Measurements from ENCODE around the gene DCAF6.
"Not testable (repeated sequence)": the region's sequence is repeated elsewhere in the genome, so short reads cannot be mapped to it uniquely, and the experiment has no call there.

The DCAF6 gene

DNA sequence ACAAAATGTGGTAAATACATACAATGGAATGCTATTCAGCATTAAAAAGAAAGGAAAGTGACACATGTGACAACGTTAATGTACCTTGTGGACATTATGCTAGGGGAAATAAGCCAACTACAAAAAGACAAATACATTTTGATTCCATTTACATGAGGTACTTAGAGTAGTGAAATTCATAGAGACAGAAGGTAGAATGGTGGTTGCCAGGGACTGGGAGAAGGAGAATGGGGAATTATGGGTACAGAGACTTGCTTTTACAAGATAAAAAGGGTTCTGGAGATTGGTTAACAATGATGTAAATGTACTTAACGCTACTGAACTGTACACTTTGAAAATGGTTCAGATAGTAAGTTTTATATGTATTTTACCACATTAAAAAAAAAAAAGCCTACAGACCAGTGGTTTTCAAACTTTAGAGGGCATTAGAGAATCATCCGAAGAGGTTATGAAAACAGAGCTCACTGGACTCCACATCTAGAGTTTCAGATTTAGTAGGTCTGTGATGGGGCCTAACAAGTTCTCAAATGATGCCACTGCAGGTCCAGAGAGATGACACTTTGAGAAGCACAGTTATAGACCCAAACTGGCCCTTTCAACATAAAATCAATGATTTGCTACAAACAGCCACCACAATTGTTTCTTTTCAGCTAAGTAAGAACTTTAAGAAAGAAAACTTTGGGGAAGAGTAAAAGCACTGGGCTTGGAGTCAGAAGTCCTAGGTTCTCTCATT lies 13.0 kb upstream of the DCAF6 start:
- no peak for DNase-seq (ENCODE audit: low read depth)
- TF ChIP-seq, protein P1, sequence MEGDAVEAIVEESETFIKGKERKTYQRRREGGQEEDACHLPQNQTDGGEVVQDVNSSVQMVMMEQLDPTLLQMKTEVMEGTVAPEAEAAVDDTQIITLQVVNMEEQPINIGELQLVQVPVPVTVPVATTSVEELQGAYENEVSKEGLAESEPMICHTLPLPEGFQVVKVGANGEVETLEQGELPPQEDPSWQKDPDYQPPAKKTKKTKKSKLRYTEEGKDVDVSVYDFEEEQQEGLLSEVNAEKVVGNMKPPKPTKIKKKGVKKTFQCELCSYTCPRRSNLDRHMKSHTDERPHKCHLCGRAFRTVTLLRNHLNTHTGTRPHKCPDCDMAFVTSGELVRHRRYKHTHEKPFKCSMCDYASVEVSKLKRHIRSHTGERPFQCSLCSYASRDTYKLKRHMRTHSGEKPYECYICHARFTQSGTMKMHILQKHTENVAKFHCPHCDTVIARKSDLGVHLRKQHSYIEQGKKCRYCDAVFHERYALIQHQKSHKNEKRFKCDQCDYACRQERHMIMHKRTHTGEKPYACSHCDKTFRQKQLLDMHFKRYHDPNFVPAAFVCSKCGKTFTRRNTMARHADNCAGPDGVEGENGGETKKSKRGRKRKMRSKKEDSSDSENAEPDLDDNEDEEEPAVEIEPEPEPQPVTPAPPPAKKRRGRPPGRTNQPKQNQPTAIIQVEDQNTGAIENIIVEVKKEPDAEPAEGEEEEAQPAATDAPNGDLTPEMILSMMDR (IDR thresholded peaks at IDR 0.05; ENCODE audit: low read depth, low read length, missing control alignments), result no peak

DNA sequence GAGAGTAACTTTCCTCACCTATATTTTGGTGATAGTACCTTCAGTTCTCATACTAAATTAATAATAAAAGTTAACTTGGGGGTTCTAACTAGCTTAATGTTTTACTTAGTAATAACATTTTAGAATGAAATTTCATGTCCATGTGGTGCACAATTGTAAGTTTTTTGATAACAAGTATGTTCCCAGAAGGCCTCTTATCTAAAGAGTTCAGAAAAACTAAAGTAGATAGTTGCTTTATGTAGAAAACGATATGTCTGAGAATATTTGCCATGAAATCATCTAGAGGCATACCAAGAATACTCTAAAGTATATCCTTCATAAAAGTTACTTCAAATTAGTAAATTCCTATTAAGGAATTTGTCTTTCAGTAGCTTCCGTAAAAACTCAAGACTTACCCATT lies 12.4 kb upstream of the DCAF6 start:
- TF ChIP-seq, protein P1 (IDR thresholded peaks at IDR 0.05; ENCODE audit: low read depth, low read length, missing control alignments), result no peak

More for the DNA sequence above, 13.0 kb upstream of the DCAF6 start:
- no peak overlapping the region for H3K4me3 ChIP-seq (ENCODE audit: low read depth, low read length)

DNA sequence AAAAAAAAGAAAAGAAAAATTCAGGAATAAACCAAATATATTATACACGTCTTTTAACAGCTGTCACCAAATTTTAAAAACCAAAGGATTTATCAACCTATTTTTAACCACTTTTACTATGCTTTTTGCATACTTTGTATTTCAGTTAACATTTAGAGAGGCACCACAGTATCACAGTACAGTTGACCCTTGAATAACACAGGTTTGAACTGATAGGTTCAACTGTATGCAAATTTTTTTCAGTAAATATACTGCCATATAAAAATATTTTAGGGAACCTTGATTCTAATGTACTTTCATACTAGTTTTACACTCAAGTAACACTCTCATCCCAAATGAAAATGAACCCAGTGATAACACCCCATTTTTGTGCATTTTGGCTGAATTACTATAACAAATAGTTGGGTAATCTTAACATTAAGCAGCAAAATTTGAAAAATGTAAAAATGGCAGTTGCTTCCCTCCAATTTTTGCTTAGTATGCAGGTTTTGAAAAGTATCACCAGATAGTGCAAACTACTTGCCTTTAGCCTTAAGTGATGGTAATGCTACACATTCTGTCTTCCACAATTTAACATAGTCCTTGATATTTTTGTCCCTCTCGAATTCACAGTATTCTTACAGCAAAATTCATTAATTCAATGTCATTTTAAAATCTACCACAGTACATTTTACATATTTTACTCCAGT lies 11.8 kb upstream of the DCAF6 start:
- TF ChIP-seq, protein P1 (IDR thresholded peaks at IDR 0.05; ENCODE audit: low read depth, low read length, missing control alignments), result no peak
- DNase-seq (ENCODE audit: low read depth), result no peak

More for the DNA sequence above, 12.4 kb upstream of the DCAF6 start:
- H3K4me3 ChIP-seq (ENCODE audit: low read depth, low read length), result no peak overlapping the region
- DNase-seq (ENCODE audit: low read depth), result no peak

DNA sequence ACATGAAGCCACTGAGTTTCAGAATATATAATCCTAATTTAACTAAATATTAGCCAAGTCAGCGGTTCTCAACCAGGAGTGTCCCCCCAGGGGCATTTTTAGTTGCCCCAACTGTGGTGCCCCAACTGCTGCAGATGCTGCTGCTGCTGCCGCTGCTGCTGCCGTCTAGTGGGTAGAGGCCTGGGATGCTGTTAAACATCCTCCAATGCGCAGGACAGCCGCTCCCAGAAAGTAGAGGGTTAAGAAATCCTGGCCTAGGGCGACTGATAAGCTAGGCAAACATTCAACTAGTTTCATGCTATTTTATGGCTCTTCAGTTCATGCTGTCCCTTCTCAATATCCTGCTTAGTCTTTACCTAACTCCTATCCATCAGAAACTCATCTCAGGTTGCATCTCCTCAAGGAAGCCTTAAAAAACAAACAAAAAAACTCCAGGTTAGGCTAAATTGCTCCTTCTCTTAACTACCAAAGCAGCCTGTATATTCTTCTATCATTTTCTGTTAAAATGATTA lies 9.9 kb upstream of the DCAF6 start:
- no peak for DNase-seq (ENCODE audit: low read depth)
- H3K4me3 ChIP-seq (ENCODE audit: low read depth, low read length), result no peak overlapping the region
- TF ChIP-seq, protein P1 (IDR thresholded peaks at IDR 0.05; ENCODE audit: low read depth, low read length, missing control alignments), result no peak

More for the DNA sequence above, 11.8 kb upstream of the DCAF6 start:
- H3K4me3 ChIP-seq (ENCODE audit: low read depth, low read length), result no peak overlapping the region

DNA sequence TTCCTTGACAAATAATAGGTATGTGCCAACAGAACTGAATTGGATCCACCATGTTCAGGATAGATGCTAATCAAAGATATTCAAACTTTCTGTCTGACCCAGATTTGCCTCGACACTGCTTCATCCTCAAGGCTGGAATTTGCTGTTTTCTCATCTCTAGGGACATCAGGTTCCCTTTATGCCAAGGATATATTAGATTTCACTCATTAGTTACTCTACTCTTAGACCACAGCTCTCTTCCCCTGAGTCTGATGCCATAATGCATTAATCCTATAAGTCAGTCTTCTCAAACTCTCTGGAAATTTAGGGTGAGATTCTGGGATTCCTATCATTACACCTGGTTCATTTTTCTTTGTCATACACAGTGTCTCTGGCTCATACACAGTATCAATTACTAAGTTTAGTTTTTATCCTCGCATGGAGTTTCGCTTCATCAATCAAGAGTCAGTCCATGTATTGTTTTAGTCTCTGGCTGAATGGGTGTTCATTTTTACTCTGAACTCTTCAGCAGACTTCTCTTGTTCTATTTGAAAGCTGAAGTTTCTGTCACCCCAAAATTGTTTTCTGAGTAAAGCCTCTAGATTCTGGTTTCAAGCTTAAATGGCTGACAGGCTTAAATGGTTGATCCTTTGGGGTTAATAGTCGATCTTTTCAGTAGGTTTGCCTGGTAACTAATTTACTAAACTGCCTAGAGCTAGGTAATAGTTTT lies 9.3 kb upstream of the DCAF6 start:
- TF ChIP-seq, protein P1 (IDR thresholded peaks at IDR 0.05; ENCODE audit: low read depth, low read length, missing control alignments), result no peak
- H3K4me3 ChIP-seq (ENCODE audit: low read depth, low read length), result no peak overlapping the region
- DNase-seq (ENCODE audit: low read depth), result no peak

DNA sequence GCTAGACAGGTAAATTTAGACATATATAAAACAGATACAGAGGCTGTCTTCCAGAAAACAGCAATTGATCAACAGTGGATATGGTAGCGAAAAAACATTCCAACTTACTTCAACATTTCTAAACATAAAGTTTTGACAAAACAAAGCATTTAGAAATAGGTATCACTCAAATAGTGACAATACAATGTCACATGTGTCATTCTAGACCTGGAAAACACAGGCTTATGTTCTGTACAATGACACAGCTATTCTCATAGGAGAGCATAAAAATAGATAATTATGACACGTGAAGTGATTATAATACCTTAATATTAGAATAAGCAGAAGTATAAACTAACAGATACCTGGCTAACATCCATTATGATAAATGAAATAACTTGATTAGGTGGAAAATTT lies 8.0 kb upstream of the DCAF6 start:
- TF ChIP-seq, protein P1 (IDR thresholded peaks at IDR 0.05; ENCODE audit: low read depth, low read length, missing control alignments), result no peak
- no peak overlapping the region for H3K4me3 ChIP-seq (ENCODE audit: low read depth, low read length)
- no peak for DNase-seq (ENCODE audit: low read depth)

DNA sequence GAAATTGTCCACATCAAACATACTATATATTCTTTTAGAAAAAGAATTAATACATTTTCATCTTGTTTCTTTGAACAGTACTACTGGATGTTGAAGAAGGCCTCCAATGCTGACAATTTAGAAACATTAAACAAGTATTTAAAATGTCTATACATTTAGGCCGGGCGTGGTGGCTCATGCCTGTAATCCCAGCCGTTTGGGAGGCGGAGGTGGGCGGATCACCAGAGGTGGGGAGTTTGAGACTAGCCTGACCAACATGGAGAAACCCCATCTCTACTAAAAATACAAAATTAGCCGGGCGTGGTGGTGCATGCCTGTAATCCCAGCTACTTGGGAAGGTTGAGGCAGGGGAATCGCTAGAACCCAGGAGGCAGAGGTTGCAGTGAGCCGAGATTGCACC lies 7.6 kb upstream of the DCAF6 start:
- DNase-seq (ENCODE audit: low read depth); H3K4me3 ChIP-seq (ENCODE audit: low read depth, low read length): not testable (repeated sequence)

All from GM12864 (cell line).